WTC11 (cell line): ENCODE results near the gene KIF21B. TPM values are rescaled to one million over a fixed set of nuclear protein-coding genes. Genes with fewer than 3 reads are reported as not detected.

Source experiments
- ATAC-seq: fragments of 200-7000 bp; cut with Tn5 transposase; 2 replicates; pipeline ENCODE4 v1.10.0; 2021; ENCODE audit warnings: mild to moderate bottlenecking, moderate library complexity
- CTCF ChIA-PET: fragments of 300-600 bp; sonication (Branson Sonifier 250); formaldehyde crosslinking; loops from one replicate; lab custom pipeline; 2021; ENCODE audit warnings: antibody characterized with exemption; lab: Charles Lee
- POLR2A ChIA-PET: fragments of 350-600 bp; sonication (Branson Sonifier 250); formaldehyde crosslinking; loops from one replicate; lab custom pipeline; 2021; ENCODE audit warnings: antibody characterized with exemption; lab: Charles Lee
- DNase-seq: peaks from one replicate; pipeline ENCODE4 v3.0.0; 2021; ENCODE audit warnings: low spot score
- H3K27ac Mint-ChIP-seq: 2 replicates; pipeline ENCODE4 v1.8.0; 2021; ENCODE audit warnings: mixed read lengths
- H3K27me3 Mint-ChIP-seq: 2 replicates; pipeline ENCODE4 v1.8.0; 2021; ENCODE audit warnings: low read depth, mild to moderate bottlenecking, moderate library complexity, mixed read lengths
- H3K36me3 Mint-ChIP-seq: 2 replicates; pipeline ENCODE4 v1.8.0; 2021; ENCODE audit warnings: mixed read lengths
- H3K4me1 Mint-ChIP-seq: 2 replicates; pipeline ENCODE4 v1.8.0; 2022; ENCODE audit warnings: mixed read lengths
- H3K4me3 Mint-ChIP-seq: 2 replicates; pipeline ENCODE4 v1.8.0; 2021; ENCODE audit warnings: mild to moderate bottlenecking, moderate library complexity, mixed read lengths
- H3K9me3 Mint-ChIP-seq: 2 replicates; pipeline ENCODE4 v1.8.0; 2021; ENCODE audit warnings: mixed read lengths
- AR ChIP-seq: fragments of 250-450 bp; sonication (Bioruptor Pico); IDR thresholded peaks from 2 replicates; pipeline ENCODE4 v1.9.0; 2021; ENCODE audit warnings: mild to moderate bottlenecking
- ATF2 ChIP-seq: sonication (generic); formaldehyde crosslinking; IDR thresholded peaks from 2 replicates; pipeline ENCODE4 v1.8.1; 2022; ENCODE audit warnings: low read depth, missing genetic modification reagents, borderline replicate concordance
- CDX4 ChIP-seq: fragments of 250-450 bp; sonication (Bioruptor Pico); IDR thresholded peaks from 2 replicates; pipeline ENCODE4 v1.9.0; 2021; ENCODE audit warnings: moderate library complexity, mild to moderate bottlenecking, inconsistent platforms, borderline replicate concordance
- CREB1 ChIP-seq: sonication (generic); formaldehyde crosslinking; IDR thresholded peaks from 2 replicates; pipeline ENCODE4 v1.8.0; 2023; ENCODE audit warnings: mild to moderate bottlenecking, missing genetic modification reagents
- CREM ChIP-seq: sonication (generic); formaldehyde crosslinking; IDR thresholded peaks from 2 replicates; pipeline ENCODE4 v1.8.1; 2022; ENCODE audit warnings: mild to moderate bottlenecking, missing genetic modification reagents, moderate library complexity
- E2F4 ChIP-seq: sonication (generic); formaldehyde crosslinking; IDR thresholded peaks from 2 replicates; pipeline ENCODE4 v1.8.1; 2022; ENCODE audit warnings: low read depth, mild to moderate bottlenecking, moderate library complexity, missing genetic modification reagents, borderline replicate concordance
- FOXK1 ChIP-seq: sonication (generic); formaldehyde crosslinking; IDR thresholded peaks from 2 replicates; pipeline ENCODE4 v1.8.0; 2022; ENCODE audit warnings: mild to moderate bottlenecking, moderate library complexity, missing genetic modification reagents
- GTF2I ChIP-seq: fragments of 250-450 bp; sonication (Bioruptor Pico); conservative IDR thresholded peaks from 2 replicates; pipeline ENCODE4 v1.4.0; 2021; ENCODE audit warnings: mild to moderate bottlenecking
- HMGXB4 ChIP-seq: sonication (generic); formaldehyde crosslinking; IDR thresholded peaks from 2 replicates; pipeline ENCODE4 v1.8.1; 2023; ENCODE audit warnings: mild to moderate bottlenecking, moderate library complexity, missing genetic modification reagents
- IRF2 ChIP-seq: sonication (generic); formaldehyde crosslinking; IDR thresholded peaks from 2 replicates; pipeline ENCODE4 v1.8.0; 2022; ENCODE audit warnings: low read depth, missing genetic modification reagents, borderline replicate concordance
- JAZF1 ChIP-seq: fragments of 250-450 bp; sonication (Bioruptor Pico); IDR thresholded peaks from 2 replicates; pipeline ENCODE4 v1.9.0; 2021; ENCODE audit warnings: moderate library complexity, mild to moderate bottlenecking, inconsistent platforms
- KAT7 ChIP-seq: sonication (generic); formaldehyde crosslinking; IDR thresholded peaks from 2 replicates; pipeline ENCODE4 v1.8.1; 2023; ENCODE audit warnings: missing genetic modification reagents, mild to moderate bottlenecking, borderline replicate concordance
- MAX ChIP-seq: sonication (generic); formaldehyde crosslinking; IDR thresholded peaks from 2 replicates; pipeline ENCODE4 v1.8.0; 2022; ENCODE audit warnings: mild to moderate bottlenecking, missing genetic modification reagents
- MXD4 ChIP-seq: fragments of 250-450 bp; sonication (Bioruptor Pico); IDR thresholded peaks from 2 replicates; pipeline ENCODE4 v1.8.0; 2021; ENCODE audit warnings: mild to moderate bottlenecking, moderate library complexity, borderline replicate concordance
- NR1H2 ChIP-seq: sonication (generic); formaldehyde crosslinking; IDR thresholded peaks from 2 replicates; pipeline ENCODE4 v1.9.0; 2021; ENCODE audit warnings: mild to moderate bottlenecking, moderate library complexity, missing genetic modification reagents
- NR3C1 ChIP-seq: sonication (generic); formaldehyde crosslinking; conservative IDR thresholded peaks from 2 replicates; pipeline ENCODE4 v1.8.1; 2023; ENCODE audit warnings: low read depth, mild to moderate bottlenecking, missing genetic modification reagents
- SOX15 ChIP-seq: fragments of 250-450 bp; sonication (Bioruptor Pico); IDR thresholded peaks from 2 replicates; pipeline ENCODE4 v1.9.0; 2021; ENCODE audit warnings: mild to moderate bottlenecking
- TP53 ChIP-seq: sonication (generic); formaldehyde crosslinking; IDR thresholded peaks from 2 replicates; pipeline ENCODE4 v1.8.1; 2023; ENCODE audit warnings: mild to moderate bottlenecking, missing genetic modification reagents
- ZNF121 ChIP-seq: sonication (generic); formaldehyde crosslinking; IDR thresholded peaks from 2 replicates; pipeline ENCODE4 v1.8.0; 2023; ENCODE audit warnings: missing genetic modification reagents
- ZNF138 ChIP-seq: sonication (generic); formaldehyde crosslinking; conservative IDR thresholded peaks from 2 replicates; pipeline ENCODE4 v1.8.1; 2022; ENCODE audit warnings: mild to moderate bottlenecking, moderate library complexity, missing genetic modification reagents
- ZNF232 ChIP-seq: sonication (generic); formaldehyde crosslinking; IDR thresholded peaks from 2 replicates; pipeline ENCODE4 v1.8.0; 2022; ENCODE audit warnings: mild to moderate bottlenecking, missing genetic modification reagents
- ZNF317 ChIP-seq: sonication (generic); formaldehyde crosslinking; IDR thresholded peaks from 2 replicates; pipeline ENCODE4 v1.8.1; 2023; ENCODE audit warnings: low read depth, mild to moderate bottlenecking, moderate library complexity, missing genetic modification reagents, borderline replicate concordance
- ZNF396 ChIP-seq: fragments of 250-450 bp; sonication (Bioruptor Pico); IDR thresholded peaks from 2 replicates; pipeline ENCODE4 v1.8.0; 2021; ENCODE audit warnings: mild to moderate bottlenecking, moderate library complexity, borderline replicate concordance
- ZNF423 ChIP-seq: fragments of 250-450 bp; sonication (Bioruptor Pico); IDR thresholded peaks from 2 replicates; pipeline ENCODE4 v2.1.2; 2022; ENCODE audit warnings: mild to moderate bottlenecking, moderate library complexity
- total RNA-seq: library from RNA; stranded (reverse); gene quantifications from 3 replicates; pipeline ENCODE4 v1.2.3, GENCODE V29; 2021

KIF21B gene
- total RNA-seq, 1 experiment from 2014 or later, result 19.4 TPM

- CTCF ChIA-PET, result interaction anchor here (1.0 to 5.6 kb wide), 6 partner anchors 11 to 128 kb away, joined by 3 to 46 read pairs (median 6); no protein-coding TSS in a partner anchor
- TF ChIP-seq FOXK1 (no peak), GTF2I (CRISPR knock-in tag) (no peak), TP53 (CRISPR knock-in tag) (no peak), ZNF317 (CRISPR knock-in tag) (no peak), E2F4 (CRISPR knock-in tag) (no peak), JAZF1 (CRISPR knock-in tag) (no peak), ZNF232 (no peak), NR1H2 (CRISPR knock-in tag) (no peak), MXD4 (CRISPR knock-in tag) (no peak), NR3C1 (no peak), SOX15 (CRISPR knock-in tag) (no peak), CREB1 (CRISPR knock-in tag) (no peak), KAT7 (CRISPR knock-in tag) (no peak), ATF2 (CRISPR knock-in tag) (no peak), ZNF423 (CRISPR knock-in tag) (no peak), ZNF121 (CRISPR knock-in tag) (no peak)
- POLR2A ChIA-PET, result no interaction called here
- H3K4me3 Mint-ChIP-seq, result no peak overlapping the region
- H3K4me1 Mint-ChIP-seq, result no peaks in the 10 kb centered on the region
- peaks cover 11% of the 10 kb centered on the region for H3K36me3 Mint-ChIP-seq
- H3K27me3 Mint-ChIP-seq, result no peaks in the 10 kb centered on the region; the same call in 1 of the 2 replicates
- DNase-seq, result no peak
- no peaks in the 10 kb centered on the region for H3K9me3 Mint-ChIP-seq
- H3K27ac Mint-ChIP-seq, result no peak overlapping the region
- no peak for ATAC-seq
Observed at GRCh38 chr1:200991097-200991614, 32.4 kb downstream of the KIF21B start.

GRCh38 chr1:200990114-200990513 lies 33.4 kb downstream of the KIF21B start:
- no peaks in the 10 kb centered on the region; the same call in 1 of the 2 replicates for H3K27me3 Mint-ChIP-seq
- H3K36me3 Mint-ChIP-seq, result peaks cover 10% of the 10 kb centered on the region
- no peak overlapping the region for H3K4me3 Mint-ChIP-seq
- no peak for TF ChIP-seq HMGXB4 (CRISPR knock-in tag)
- TF ChIP-seq NR1H2 (CRISPR knock-in tag), result no peak
- no peak for TF ChIP-seq ZNF121 (CRISPR knock-in tag)
- no peak for TF ChIP-seq AR
- TF ChIP-seq CDX4 (CRISPR knock-in tag), result no peak
- TF ChIP-seq ZNF396 (CRISPR knock-in tag), result no peak
- TF ChIP-seq MAX (CRISPR knock-in tag), result no peak
- no peak for TF ChIP-seq CREM (CRISPR knock-in tag)
- TF ChIP-seq ZNF138 (CRISPR knock-in tag), result no peak
- no peak for TF ChIP-seq ZNF317 (CRISPR knock-in tag)
- TF ChIP-seq IRF2 (CRISPR knock-in tag), result no peak
- TF ChIP-seq TP53 (CRISPR knock-in tag), result no peak
- ChIA-PET CTCF (interaction anchor here (0.6 to 5.6 kb wide), 12 partner anchors 10 to 165 kb away, joined by 3 to 46 read pairs (median 5); partner anchors contain the start of gene TMEM9), POLR2A (no interaction called here)
- no peaks in the 10 kb centered on the region for H3K9me3 Mint-ChIP-seq
- DNase-seq, result no peak
- no peaks in the 10 kb centered on the region for H3K4me1 Mint-ChIP-seq
- H3K27ac Mint-ChIP-seq, result no peak overlapping the region
- peak; percentile 52 for ATAC-seq
